GM10847 (cell line): Measurements from ENCODE around the gene KCNQ1OT1.

Source experiments
- POLR2A ChIP-seq: IDR thresholded peaks from 2 replicates; pipeline ENCODE4 v1.6.1; 2011; ENCODE audit not compliant: insufficient read length; ENCODE audit errors: extremely low read depth

KCNQ1OT1 gene

GRCh38 chr11:2691991-2692875 lies 7.6 kb downstream of the KCNQ1OT1 start:
- no peak for TF ChIP-seq POLR2A

DNA sequence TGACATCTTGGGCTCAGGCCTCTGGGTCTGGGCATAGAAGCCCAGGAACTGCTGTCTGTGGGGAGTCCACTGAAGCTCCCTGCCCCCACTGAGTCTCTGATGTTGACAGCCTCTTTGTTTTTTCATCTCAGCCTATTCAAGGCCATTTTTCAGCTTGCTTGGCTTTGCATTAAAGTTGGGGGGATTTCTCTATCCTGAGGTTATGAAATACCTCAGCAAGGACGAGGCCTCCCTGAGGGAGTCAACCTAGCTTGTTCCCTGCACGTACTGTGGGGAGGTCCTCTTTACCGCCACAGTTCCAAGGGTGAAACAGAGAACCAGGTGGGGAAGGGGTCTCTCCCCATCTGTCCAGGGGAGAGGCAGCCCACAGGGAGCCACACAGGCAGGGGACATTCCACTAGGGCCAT lies 8.4 kb downstream of the KCNQ1OT1 start:
- TF ChIP-seq POLR2A = no peak

DNA sequence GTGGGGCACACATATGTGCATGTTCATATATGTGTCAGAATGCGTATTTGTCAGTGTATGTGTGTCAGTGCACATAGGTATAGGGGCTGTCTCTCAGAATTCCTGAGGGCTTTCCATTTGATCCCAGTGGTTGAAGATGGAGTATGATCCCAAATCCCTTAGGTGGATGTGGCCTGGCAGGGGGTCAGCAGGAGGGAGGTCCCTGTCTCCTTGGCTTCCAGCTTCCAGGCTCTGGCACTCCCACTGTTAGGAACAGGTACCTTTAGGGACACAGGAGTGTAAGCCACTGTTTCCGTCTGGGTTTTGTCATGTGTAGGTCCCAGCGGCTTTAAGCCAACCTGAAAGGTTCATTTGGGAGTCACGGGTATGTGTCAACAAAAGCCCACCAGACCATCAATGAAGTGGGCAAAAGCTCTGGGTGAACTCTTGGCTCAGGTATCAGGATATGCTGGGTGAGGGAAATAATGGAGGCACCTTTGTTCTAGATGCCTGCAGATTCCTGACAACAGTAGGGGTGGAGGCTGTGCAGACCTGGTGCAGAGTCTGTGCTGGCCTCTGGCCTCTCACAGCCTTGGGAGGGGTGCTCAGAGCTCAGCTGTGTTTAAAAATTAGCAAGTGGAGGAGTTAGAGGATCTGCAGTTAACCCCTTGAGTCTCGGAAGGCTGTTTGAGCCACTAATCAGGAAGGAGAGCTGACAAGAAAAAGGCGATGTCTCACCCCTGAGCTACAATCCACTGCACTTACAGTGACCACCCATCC lies 9.0 kb downstream of the KCNQ1OT1 start:
- no peak for TF ChIP-seq POLR2A

DNA sequence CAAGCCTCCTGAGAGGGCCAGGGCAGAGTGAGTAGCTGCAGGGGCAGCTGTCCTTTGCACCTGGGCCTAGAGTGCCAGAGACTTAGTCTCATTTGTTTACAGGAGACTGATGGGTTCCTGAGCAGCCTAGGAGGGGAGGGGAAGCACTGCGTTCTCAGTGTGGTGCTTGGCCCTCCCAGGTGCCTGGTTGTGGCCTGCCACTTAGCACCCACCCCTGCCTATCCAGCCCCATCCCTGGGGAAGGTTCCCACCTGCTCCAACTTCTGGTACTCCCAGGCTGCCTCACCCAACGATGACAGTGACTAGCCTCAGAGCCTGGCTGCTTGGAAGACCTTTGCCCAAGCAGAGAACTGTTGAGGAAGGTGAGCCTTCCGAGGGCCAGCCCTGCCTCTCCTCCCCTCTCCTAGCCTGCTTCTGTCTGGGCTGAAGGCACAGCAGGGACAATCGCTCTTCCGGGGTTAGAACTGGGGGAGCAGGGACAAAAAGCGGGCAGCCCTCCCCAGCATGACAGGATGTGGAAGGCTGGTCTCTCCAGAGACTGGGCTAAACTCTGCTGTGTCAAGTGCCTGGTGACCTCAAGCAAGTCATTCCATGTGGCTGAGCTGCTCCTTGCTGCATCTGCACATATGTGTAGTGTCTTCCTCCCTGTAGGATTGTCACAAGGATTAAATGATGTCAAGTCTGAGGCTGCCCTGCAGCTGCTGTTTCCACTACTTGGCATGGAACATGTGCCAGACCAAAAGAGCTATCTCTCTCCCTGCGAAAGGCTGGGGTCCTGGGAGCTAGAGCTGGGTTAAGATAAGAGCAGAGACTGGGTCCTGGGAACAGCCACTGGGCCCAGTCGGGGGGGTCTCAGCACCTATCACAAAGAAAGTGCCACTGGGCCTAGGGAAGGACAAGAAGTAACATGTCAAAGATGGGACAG lies 9.9 kb downstream of the KCNQ1OT1 start:
- TF ChIP-seq POLR2A = no peak

- TF ChIP-seq POLR2A = no peak
Observed at GRCh38 chr11:2688381-2689231, 11.2 kb downstream of the KCNQ1OT1 start.

DNA sequence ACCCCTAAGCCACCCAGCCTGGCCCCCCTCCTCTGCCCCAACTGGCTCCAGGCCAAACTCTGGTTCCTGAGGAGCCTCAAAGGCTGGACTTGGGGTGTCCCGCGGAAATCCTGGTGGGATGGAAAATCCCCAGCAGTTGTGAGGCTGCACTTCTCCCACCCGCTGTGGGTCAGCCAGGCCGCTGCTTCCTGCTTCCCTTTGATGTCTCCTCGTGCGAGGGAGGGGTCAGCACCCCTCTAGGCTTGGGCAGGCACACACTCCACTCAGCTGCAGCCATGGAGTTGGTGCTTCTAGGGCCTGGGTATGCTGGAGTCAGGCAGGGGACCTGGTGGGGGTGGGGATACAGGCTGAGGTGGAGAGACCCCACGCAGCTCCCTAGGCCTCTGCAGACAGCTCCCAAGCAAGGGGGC lies 12.0 kb downstream of the KCNQ1OT1 start:
- no peak for TF ChIP-seq POLR2A

DNA sequence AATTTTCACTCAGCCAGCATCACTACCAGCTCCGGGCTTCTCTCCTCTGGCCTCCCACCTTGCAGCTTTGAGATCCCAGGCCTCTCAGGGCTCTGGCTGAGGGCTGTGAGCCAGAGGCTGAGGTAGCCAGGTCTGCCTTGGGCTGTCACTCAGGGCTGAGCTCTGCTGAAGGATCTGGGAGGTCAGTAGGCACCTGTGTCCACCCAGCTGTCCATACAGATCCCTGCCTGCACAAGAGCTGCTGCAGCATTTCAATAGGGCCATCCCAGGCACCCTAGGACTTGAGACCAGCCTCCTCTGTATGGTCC lies 12.6 kb downstream of the KCNQ1OT1 start:
- no peak for TF ChIP-seq POLR2A

GRCh38 chr11:2686360-2687222 lies 13.2 kb downstream of the KCNQ1OT1 start:
- TF ChIP-seq POLR2A = no peak

- no peak for TF ChIP-seq POLR2A
Observed at GRCh38 chr11:2685566-2686359, 14.0 kb downstream of the KCNQ1OT1 start.

DNA sequence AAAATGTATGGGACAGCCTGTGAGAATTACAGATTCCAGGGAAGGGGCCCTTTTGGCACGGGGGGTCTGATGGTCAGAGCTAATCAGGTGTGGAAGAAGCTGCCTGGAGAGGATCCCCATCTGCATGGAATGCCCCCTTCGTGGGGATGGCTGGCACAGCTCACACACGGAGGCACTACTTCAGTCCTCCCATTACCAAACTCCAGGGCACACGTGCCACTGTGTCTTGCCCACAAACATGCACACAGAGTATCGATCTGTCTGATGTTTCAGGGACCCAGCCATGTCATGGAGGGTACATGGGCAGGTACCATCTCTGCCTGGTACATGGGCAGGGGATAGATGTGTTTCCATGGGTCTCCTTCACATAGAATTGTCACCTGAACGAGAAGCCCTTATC lies 14.7 kb downstream of the KCNQ1OT1 start:
- TF ChIP-seq POLR2A = no peak

DNA sequence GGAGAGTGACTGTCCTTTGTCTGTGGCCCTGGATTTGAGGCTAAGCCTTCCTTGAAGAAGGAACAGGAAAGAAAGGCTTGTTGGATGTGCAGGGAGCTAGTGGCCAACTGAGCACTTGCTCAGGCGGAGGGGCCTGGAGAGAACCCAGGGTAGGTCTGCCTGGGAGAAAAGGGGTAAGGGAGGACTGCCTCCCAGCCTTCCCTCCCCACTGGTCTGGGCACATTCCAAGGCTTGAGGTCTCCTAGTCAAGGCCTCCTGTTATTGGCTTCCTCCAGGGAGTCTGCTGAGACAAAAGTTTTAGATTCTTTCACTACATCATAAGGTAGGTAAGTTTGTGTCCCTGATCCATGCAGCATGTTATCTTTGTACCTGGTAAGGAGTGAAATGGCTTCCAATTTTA lies 15.2 kb downstream of the KCNQ1OT1 start:
- no peak for TF ChIP-seq POLR2A

- TF ChIP-seq POLR2A = no peak
Observed at GRCh38 chr11:2683806-2684205, 16.0 kb downstream of the KCNQ1OT1 start.

DNA sequence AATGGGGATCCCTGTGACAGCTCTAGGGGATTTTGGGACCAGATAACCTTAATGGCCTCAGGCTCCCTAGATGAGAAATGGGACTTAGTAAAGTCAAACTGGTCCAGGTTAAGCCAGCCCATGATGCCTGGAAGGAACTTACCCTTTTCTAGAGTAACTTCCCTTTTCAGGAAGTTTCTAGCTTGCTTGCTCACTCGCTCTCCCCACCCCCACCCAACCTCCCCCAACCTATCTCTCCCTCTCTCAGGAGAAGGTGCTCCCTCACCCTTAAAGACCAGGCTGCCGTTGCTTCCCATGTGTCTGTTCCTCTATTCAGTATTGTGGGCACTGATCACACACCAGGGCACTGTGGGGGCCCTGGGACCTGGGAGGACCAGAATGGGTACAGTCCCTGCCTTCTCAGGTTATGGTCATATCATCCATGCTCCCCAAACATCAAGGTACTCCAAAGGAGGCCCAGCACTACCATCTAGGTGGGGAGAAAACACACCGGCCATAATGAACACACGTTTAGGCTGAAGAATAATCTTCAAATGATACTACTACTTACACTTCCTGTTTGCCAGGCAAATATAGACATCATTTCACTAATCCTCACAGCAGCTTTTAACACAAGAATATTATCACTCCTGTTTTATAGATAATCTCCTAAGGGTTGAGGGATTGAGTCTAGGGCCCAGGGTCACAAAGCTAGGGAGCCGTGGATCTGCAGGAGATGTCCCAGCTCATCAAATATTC lies 18.2 kb downstream of the KCNQ1OT1 start:
- TF ChIP-seq POLR2A = no peak
